SK-N-MC (cell line): ENCODE data around the gene TMEM218.

Experiments used
- EZH2 ChIP-seq: fragments of 200-600 bp; sonication (generic); IDR thresholded peaks from one replicate; pipeline ENCODE4 v1.6.1; 2017; ENCODE audit warnings: antibody characterized with exemption
- FOXP2 ChIP-seq: optimal IDR thresholded peaks from 2 replicates; pipeline ENCODE3; 2011; ENCODE audit warnings: mild to moderate bottlenecking, moderate library complexity; ENCODE audit not compliant: insufficient read depth; ENCODE audit errors: extremely low read length, control extremely low read depth
- POLR2AphosphoS5 ChIP-seq: IDR thresholded peaks from 2 replicates; pipeline ENCODE4 v1.6.1; 2012; ENCODE audit warnings: mild to moderate bottlenecking, low read depth, low read length, borderline replicate concordance

DNA sequence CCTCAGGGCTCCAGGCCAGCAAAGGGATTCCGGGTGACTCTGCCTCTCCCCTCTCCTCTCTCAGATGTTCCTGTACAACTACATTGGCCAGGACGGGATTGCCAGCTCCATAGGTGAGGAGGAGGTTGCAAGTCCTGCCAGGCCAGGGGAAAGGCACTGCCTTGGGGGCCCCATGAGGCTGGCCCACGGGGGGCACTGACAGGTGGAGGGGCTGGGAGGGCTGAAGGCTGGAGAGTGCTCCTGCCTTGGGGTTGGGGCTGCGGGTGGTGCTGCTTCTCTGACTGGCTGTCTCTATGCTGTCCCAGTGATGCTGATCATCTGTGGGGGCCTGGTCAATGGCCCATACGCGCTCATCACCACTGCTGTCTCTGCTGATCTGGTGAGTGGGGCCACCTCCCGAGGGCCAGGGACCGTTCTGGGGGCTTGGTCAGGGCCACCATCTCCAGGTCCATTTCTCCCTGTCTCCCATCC is 26.6 kb downstream of the TMEM218 start:
- TF ChIP-seq POLR2AphosphoS5 (no peak), EZH2 (no peak), FOXP2 (no peak)
